Colonic mucosa (tissue), 4 donors: Measurements from ENCODE around the gene WNK1. TPM values are rescaled to one million over a fixed set of nuclear protein-coding genes. Genes with fewer than 3 reads are reported as not detected.

Experiments
- DNase-seq: peaks from one replicate; pipeline ENCODE4 v3.0.0-alpha.2; 2020
- H3K27ac ChIP-seq: fragments of 200-600 bp; one replicate; pipeline ENCODE4 v1.8.0; 2021
- H3K27me3 ChIP-seq: fragments of 200-600 bp; one replicate; pipeline ENCODE4 v1.8.0; 2021
- H3K36me3 ChIP-seq: fragments of 200-600 bp; one replicate; pipeline ENCODE4 v1.8.0; 2021
- H3K4me1 ChIP-seq: fragments of 200-600 bp; one replicate; pipeline ENCODE4 v1.8.0; 2021; ENCODE audit warnings: mild to moderate bottlenecking
- H3K4me3 ChIP-seq: fragments of 200-600 bp; one replicate; pipeline ENCODE4 v1.8.0; 2021
- H3K9ac ChIP-seq, 2 donors: one replicate each; pipeline ENCODE4 v1.7.0; 2013; ENCODE audit warnings: control low read depth in 2 of 2, low read depth in 2 of 2, low read length in 2 of 2
- H3K9me3 ChIP-seq: fragments of 200-600 bp; one replicate; pipeline ENCODE4 v1.8.0; 2021
- intact Hi-C: fragments of 100-400 bp; cut with DNase I; formaldehyde crosslinking; loops from one replicate; pipeline ENCODE4 v1.14.1; 2022
- total RNA-seq, 2 donors: library from RNA; stranded (reverse); fragmentation: NEBNext Ultra II Directional in 1 of 2; extraction: Animal tissue kit (Norgen Biotek cat#: 25700) in 1 of 2; gene quantifications; one replicate each; pipeline ENCODE4 v1.2.1, GENCODE V29; 2021
- TF ChIP-seq, protein P1 (sequence below): fragments of 200-600 bp; IDR thresholded peaks from one replicate; pipeline ENCODE4 v1.8.0; 2022; ENCODE audit warnings: antibody characterized with exemption, mild to moderate bottlenecking
- donor health status: healthy.
- donor health status: DM: no; HTN: no; CAD: no.
- donor health status: DM: no; HTN: no; CAD: no.

The WNK1 gene
- total RNA-seq, 2 donors from 2014 or later, result 81.8 to 85.8 TPM

DNA sequence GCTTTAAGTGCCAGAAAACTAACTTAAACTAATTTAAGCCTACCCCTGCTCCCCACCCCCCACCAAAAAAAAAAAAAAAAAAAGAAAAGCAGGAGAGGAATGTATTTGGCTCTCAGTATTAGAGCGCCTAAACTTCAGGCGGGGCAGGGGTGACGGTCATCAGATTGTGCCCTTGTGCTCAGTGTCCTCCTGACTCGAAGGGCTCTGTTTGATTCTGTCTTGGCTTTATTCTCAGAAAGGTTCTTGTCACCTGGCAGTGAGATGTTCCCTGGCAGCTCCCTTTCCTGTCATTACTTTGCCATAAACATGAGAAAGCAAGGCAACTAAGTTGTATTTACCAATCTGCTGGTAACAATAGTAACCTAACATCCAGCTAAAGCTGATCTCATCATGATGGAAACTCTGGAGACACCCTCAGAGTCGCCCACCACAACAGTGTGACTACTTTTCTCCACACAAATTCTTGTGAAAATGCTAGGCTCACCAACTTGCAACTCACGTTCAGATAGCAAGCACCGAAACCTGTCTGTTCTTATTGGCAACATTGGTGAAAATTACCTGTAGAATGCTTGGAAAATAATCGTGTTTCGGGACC, 39.0 kb upstream of the WNK1 start:
- DNase-seq, result no peak
- H3K27me3 ChIP-seq, result no peaks in the 10 kb centered on the region
- TF ChIP-seq, protein P1, sequence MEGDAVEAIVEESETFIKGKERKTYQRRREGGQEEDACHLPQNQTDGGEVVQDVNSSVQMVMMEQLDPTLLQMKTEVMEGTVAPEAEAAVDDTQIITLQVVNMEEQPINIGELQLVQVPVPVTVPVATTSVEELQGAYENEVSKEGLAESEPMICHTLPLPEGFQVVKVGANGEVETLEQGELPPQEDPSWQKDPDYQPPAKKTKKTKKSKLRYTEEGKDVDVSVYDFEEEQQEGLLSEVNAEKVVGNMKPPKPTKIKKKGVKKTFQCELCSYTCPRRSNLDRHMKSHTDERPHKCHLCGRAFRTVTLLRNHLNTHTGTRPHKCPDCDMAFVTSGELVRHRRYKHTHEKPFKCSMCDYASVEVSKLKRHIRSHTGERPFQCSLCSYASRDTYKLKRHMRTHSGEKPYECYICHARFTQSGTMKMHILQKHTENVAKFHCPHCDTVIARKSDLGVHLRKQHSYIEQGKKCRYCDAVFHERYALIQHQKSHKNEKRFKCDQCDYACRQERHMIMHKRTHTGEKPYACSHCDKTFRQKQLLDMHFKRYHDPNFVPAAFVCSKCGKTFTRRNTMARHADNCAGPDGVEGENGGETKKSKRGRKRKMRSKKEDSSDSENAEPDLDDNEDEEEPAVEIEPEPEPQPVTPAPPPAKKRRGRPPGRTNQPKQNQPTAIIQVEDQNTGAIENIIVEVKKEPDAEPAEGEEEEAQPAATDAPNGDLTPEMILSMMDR, result no peak

DNA sequence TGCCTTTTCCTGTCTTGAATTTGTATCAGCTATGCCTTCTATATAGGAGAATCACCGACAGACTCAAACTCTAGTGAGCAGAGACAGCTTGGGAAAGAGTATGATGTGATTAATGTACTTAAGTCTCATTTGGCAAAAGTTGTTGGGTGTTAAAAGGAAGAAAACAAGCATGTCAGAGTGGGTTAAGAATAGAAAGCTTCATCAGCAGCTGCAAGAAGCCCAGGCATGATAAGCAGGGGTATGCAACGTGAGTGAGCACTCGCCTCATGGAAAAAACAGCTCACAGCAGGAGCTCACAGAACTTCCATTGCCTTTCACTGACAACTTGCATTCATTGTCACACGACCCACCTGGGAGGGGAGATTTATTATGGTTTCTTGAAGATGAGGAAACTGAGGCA, 35.9 kb upstream of the WNK1 start:
- no peaks in the 10 kb centered on the region for H3K9me3 ChIP-seq
- no peaks in the 10 kb centered on the region for H3K27me3 ChIP-seq
- H3K9ac ChIP-seq, result no peak overlapping the region
- no peak overlapping the region for H3K4me3 ChIP-seq
- no peaks in the 10 kb centered on the region for H3K4me1 ChIP-seq
- H3K36me3 ChIP-seq, result no peaks in the 10 kb centered on the region
- DNase-seq, result no peak
- H3K27ac ChIP-seq, result no peak overlapping the region
- TF ChIP-seq, protein P1, result no peak
- intact Hi-C loops, result no loop called here

More for the DNA sequence above, 39.0 kb upstream of the WNK1 start:
- no peak overlapping the region for H3K9ac ChIP-seq
- H3K4me1 ChIP-seq, result no peaks in the 10 kb centered on the region
- no peaks in the 10 kb centered on the region for H3K36me3 ChIP-seq
- H3K27ac ChIP-seq, result no peak overlapping the region
- H3K9me3 ChIP-seq, result no peaks in the 10 kb centered on the region
- no peak overlapping the region for H3K4me3 ChIP-seq
- intact Hi-C loops, result no loop called here

DNA sequence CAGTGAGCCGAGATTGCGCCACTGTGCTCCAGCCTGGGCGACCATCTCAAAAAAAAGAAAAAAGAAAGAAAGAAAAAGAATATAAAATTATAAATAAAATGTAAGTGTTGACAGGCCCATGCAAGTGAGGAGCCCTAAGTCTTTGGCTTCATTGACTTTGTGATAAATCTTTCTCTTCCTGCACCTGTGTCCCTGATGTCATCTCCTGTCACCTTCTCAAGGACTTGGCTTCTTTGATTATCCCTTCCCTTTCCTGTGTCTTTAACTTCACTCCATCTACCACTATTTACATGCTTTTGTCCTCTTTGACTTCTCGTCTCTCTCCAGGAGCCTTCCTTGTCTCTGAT, 33.6 kb upstream of the WNK1 start:
- TF ChIP-seq, protein P1, result no peak
- no peak overlapping the region for H3K9ac ChIP-seq
- H3K9me3 ChIP-seq, result no peaks in the 10 kb centered on the region
- intact Hi-C loops, result no loop called here
- H3K27ac ChIP-seq, result no peak overlapping the region
- H3K36me3 ChIP-seq, result no peaks in the 10 kb centered on the region
- DNase-seq, result no peak
- no peaks in the 10 kb centered on the region for H3K4me1 ChIP-seq
- no peak overlapping the region for H3K4me3 ChIP-seq
- H3K27me3 ChIP-seq, result no peaks in the 10 kb centered on the region

DNA sequence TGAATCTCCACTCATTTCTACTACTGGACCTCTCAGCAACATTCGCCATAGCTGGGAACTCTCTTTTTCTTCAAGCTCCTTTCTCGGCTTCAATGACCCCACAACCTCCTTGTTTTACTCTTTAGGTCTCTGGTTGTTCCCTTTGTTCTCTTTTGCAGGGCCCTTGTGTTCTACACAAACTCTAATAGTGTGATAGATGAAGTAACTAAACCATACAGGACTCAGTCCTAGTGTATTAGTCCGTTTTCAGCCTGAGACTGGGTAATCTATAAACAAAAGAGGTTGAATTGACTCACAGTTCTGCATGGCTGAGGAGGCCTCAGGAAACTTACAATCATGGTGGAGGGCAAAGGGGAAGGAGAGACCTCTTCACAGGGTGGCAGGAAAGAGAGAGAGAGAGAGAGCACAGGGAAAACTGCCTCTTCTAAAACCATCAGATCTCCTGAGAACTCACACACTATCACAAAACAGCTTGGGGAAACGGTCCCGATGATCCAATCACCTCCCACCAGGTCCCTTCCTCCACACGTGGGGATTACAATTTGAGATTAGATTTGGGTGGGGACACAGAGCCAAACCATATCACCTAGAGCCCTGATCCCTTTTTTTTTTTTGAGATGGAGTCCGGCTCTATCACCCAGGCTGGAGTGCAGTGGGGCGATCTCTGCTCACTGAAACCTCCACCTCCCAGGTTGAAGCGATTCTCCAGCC, 32.0 kb upstream of the WNK1 start:
- TF ChIP-seq, protein P1, result no peak
- no peak for DNase-seq
- H3K9me3 ChIP-seq, result no peaks in the 10 kb centered on the region
- intact Hi-C loops, result no loop called here
- no peaks in the 10 kb centered on the region for H3K27me3 ChIP-seq
- H3K36me3 ChIP-seq, result no peaks in the 10 kb centered on the region
- no peaks in the 10 kb centered on the region for H3K4me1 ChIP-seq
- no peak overlapping the region for H3K27ac ChIP-seq
- H3K4me3 ChIP-seq, result no peak overlapping the region
- H3K9ac ChIP-seq, result no peak overlapping the region

DNA sequence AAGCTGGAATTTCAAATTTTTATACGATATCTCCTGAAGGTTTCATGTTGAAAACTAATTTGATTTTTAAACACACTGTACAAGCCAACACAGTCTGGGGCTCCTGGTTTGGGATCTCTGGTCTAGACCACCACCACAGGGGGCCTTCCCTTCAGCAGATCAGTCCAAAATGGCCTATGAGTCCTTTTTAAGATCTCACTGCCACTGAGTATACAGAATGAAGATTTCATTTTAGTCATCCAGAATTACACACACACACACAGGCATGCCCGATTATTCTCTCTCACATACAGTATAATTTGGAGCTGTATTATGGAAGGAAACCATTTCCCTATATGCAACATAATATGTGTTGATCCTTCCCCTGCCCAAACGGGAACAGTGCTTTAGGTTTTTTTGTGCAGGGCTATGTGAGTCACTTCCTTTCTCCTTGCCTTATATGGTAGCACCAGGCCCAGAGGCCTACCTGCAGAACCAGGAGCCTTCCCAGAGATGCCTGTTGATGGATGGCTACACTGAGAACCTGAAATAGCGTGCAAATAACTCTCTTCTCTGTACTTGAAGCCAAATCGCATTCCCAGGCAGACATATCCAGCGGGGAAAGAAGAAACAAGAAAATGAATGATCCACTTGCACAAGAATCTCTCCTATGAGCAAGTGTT, 28.1 kb upstream of the WNK1 start:
- Histone ChIP-seq H3K36me3 (no peaks in the 10 kb centered on the region), H3K4me3 (no peak overlapping the region), H3K9me3 (no peaks in the 10 kb centered on the region), H3K27ac (no peak overlapping the region), H3K4me1 (no peaks in the 10 kb centered on the region), H3K9ac (no peak overlapping the region), H3K27me3 (no peaks in the 10 kb centered on the region)
- DNase-seq, result no peak
- intact Hi-C loops, result no loop called here
- TF ChIP-seq, protein P1, result no peak
